Measurements from ENCODE around the gene ADA. TPM values are rescaled to one million over a fixed set of nuclear protein-coding genes. Genes with fewer than 3 reads are reported as not detected.

Gene ADA
- total RNA-seq, 1 donor from 2014 or later: 11.4 TPM

DNA sequence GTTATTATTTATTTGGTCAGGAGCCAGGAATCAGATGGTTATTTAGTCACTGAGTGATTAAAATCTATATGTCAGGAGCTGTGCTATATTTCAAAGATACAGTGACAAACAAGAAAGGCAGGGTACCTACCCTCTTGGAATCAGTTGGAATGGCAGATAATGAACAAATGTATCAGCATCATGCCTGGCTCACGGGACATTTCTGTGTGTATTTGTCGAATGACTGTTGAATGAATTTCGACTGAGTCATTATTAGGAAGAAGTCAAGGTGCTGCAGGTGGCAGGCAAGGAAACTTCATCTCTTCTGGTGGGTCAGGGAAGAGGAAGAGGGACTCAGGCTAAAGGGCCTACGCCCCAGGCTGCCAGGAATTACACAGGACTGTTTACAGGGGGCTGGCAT lies 55.5 kb downstream of the ADA start:
- DNase-seq (ENCODE audit: low spot score): no peak
- Mint-ChIP-seq H3K9me3 (ENCODE audit: low read depth) (no peaks in the 10 kb centered on the region), H3K27ac (ENCODE audit: unreplicated experiment) (no peak overlapping the region), H3K4me1 (ENCODE audit: low read depth) (peaks cover 32% of the 10 kb centered on the region), H3K4me3 (ENCODE audit: unreplicated experiment) (no peak overlapping the region), H3K36me3 (ENCODE audit: low read depth) (peaks cover 1% of the 10 kb centered on the region), H3K27me3 (ENCODE audit: low read depth) (no peaks in the 10 kb centered on the region)
- TF ChIP-seq, protein P1, sequence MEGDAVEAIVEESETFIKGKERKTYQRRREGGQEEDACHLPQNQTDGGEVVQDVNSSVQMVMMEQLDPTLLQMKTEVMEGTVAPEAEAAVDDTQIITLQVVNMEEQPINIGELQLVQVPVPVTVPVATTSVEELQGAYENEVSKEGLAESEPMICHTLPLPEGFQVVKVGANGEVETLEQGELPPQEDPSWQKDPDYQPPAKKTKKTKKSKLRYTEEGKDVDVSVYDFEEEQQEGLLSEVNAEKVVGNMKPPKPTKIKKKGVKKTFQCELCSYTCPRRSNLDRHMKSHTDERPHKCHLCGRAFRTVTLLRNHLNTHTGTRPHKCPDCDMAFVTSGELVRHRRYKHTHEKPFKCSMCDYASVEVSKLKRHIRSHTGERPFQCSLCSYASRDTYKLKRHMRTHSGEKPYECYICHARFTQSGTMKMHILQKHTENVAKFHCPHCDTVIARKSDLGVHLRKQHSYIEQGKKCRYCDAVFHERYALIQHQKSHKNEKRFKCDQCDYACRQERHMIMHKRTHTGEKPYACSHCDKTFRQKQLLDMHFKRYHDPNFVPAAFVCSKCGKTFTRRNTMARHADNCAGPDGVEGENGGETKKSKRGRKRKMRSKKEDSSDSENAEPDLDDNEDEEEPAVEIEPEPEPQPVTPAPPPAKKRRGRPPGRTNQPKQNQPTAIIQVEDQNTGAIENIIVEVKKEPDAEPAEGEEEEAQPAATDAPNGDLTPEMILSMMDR (IDR thresholded peaks at IDR 0.05): no peak

DNA sequence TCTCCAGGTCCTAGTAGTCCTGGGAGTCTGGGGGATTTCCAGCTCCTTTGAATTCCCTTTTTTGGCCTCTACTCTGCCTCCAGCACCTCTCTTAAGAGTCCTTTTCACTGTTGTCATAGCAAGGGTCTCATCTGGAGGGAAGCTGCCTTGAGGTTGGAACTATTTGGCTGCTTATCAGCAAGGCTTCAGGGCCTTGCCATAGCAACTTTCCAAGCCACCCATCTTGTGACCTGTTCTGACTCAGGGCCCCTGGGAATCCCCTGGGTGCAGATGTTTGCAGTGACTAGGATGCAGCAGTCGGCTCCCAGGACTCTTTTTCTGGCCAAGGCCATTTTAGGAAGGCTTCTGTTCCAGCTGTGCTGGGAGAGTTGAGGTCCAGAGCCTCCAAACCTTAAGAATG lies 56.8 kb downstream of the ADA start:
- no peaks in the 10 kb centered on the region for H3K9me3 Mint-ChIP-seq (ENCODE audit: low read depth)
- H3K27me3 Mint-ChIP-seq (ENCODE audit: low read depth): no peaks in the 10 kb centered on the region
- H3K4me1 Mint-ChIP-seq (ENCODE audit: low read depth): peaks cover 42% of the 10 kb centered on the region
- no peak for DNase-seq (ENCODE audit: low spot score)
- H3K4me3 Mint-ChIP-seq (ENCODE audit: unreplicated experiment): no peak overlapping the region
- peaks cover 6% of the 10 kb centered on the region for H3K36me3 Mint-ChIP-seq (ENCODE audit: low read depth)
- H3K27ac Mint-ChIP-seq (ENCODE audit: unreplicated experiment): peak overlapping the region; percentile 65
- TF ChIP-seq, protein P1 (IDR thresholded peaks at IDR 0.05): no peak

DNA sequence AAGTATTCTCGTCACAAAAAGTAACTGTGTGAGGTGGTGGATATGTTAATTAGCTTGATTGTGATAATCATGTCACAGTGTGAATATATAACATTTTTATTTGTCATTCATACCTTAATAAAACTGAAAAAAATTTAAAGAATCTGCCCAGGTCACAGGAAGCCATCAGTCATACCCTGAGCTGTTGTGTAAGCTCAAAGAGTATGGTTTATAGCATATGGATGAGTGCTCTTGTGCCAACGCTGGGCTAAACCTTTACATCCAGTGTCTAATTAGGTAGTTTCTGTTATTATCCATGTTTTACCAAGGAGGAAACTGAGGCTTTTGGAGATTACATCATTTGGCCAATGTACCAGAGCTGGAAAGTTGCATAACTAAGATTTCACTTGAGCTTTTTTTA lies 57.7 kb downstream of the ADA start:
- no peak overlapping the region for H3K27ac Mint-ChIP-seq (ENCODE audit: unreplicated experiment)
- H3K27me3 Mint-ChIP-seq (ENCODE audit: low read depth): no peaks in the 10 kb centered on the region
- H3K36me3 Mint-ChIP-seq (ENCODE audit: low read depth): peaks cover 6% of the 10 kb centered on the region
- TF ChIP-seq, protein P1 (IDR thresholded peaks at IDR 0.05): no peak
- no peak overlapping the region for H3K4me3 Mint-ChIP-seq (ENCODE audit: unreplicated experiment)
- DNase-seq (ENCODE audit: low spot score): no peak
- no peaks in the 10 kb centered on the region for H3K9me3 Mint-ChIP-seq (ENCODE audit: low read depth)
- peaks cover 48% of the 10 kb centered on the region for H3K4me1 Mint-ChIP-seq (ENCODE audit: low read depth)

DNA sequence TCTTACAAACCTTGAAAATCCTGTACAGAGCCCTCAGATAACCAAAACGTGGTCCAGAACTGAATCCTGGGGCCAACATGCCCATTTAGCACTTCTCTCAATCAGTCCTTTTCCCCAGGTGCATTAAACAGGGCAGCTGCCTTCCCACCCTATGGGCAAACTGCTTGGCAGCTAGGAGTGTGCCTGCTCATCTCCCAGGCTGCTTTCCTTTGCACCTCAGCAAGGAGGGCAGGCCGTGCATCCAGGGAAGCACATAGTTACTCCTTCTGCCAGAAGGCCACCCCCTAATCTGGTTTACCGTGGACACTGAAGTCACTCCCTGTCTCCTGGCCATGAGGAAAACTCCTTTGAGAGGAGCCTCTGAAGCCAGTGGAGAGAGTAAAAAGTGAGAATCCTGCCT lies 59.1 kb downstream of the ADA start:
- H3K9me3 Mint-ChIP-seq (ENCODE audit: low read depth): no peaks in the 10 kb centered on the region
- no peak overlapping the region for H3K27ac Mint-ChIP-seq (ENCODE audit: unreplicated experiment)
- H3K27me3 Mint-ChIP-seq (ENCODE audit: low read depth): no peaks in the 10 kb centered on the region
- TF ChIP-seq, protein P1 (IDR thresholded peaks at IDR 0.05): no peak
- peaks cover 6% of the 10 kb centered on the region for H3K36me3 Mint-ChIP-seq (ENCODE audit: low read depth)
- H3K4me3 Mint-ChIP-seq (ENCODE audit: unreplicated experiment): no peak overlapping the region
- peaks cover 51% of the 10 kb centered on the region for H3K4me1 Mint-ChIP-seq (ENCODE audit: low read depth)
- DNase-seq (ENCODE audit: low spot score): no peak

DNA sequence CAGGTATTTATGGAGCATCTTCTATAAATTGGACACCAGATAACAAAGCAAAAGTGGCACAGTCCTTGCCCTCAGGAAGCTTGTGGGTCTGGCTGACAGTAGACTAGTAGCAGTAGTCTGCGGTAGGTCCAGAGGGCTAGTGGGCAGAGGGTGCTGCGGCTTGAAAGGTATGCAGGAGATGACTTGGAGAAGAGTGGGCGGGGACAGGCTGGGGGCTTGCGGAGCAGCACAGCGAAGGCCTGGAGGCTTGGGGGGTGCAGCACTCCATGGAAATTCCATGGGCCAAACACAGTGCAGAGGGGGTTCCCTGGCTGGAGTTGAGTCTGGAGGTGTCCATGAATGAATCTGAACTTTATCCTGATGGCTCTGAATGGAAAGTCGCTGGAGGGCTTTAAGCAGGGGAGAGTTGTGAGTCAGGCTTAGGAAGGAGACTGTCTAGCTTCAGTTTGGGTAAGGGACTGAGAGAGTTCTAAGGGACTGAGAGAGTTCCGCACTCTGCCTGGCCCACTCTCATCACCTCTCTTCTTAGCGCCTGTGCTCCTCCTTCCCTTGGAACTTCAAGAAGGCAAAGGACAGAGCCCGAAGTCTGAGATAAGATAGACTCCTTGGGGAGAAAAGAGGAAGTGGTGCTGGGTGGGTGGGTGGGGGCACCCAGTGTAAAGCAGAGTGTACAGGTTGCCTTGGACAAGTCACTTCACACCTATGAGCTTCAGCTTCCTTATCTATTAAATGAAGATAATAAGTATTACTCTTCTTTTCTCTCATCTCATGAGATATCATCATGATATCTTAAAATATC lies 60.3 kb downstream of the ADA start:
- peaks cover 62% of the 10 kb centered on the region for H3K4me1 Mint-ChIP-seq (ENCODE audit: low read depth)
- H3K27ac Mint-ChIP-seq (ENCODE audit: unreplicated experiment): no peak overlapping the region
- no peaks in the 10 kb centered on the region for H3K9me3 Mint-ChIP-seq (ENCODE audit: low read depth)
- no peaks in the 10 kb centered on the region for H3K27me3 Mint-ChIP-seq (ENCODE audit: low read depth)
- no peak overlapping the region for H3K4me3 Mint-ChIP-seq (ENCODE audit: unreplicated experiment)
- TF ChIP-seq, protein P1 (IDR thresholded peaks at IDR 0.05): no peak
- H3K36me3 Mint-ChIP-seq (ENCODE audit: low read depth): peaks cover 6% of the 10 kb centered on the region
- DNase-seq (ENCODE audit: low spot score): no peak

All from chondrocyte (in vitro differentiated cells).